HEK293 (cell line): ENCODE measurements around the gene PTPN20.

Source experiments
- CTCF ChIA-PET: fragments of 350-600 bp; formaldehyde crosslinking; extraction: SDS; loops from one replicate; lab custom pipeline; 2021; ENCODE audit warnings: antibody characterized with exemption; lab: Yijun Ruan, JAX
- POLR2A ChIA-PET: fragments of 300-600 bp; formaldehyde crosslinking; extraction: SDS; loops from one replicate; lab custom pipeline; 2020; ENCODE audit warnings: antibody characterized with exemption, inconsistent platforms; lab: Yijun Ruan, JAX
- H3K27ac ChIP-seq: fragments of 200-500 bp; sonication (Bioruptor generic); 2 replicates; pipeline ENCODE4 v1.5.1; 2014; ENCODE audit warnings: low read depth, low read length, control low read depth, inconsistent platforms; ENCODE audit errors: extremely low read depth
- H3K36me3 ChIP-seq, 2 experiments: fragments of 200-500 bp in 1 of 2; sonication (Bioruptor generic) in 1 of 2; 1 replicate in 1 of 2; 2 replicates in 1 of 2; pipeline ENCODE4 v1.5.1; 2014 to 2017; ENCODE audit warnings: inconsistent platforms in 2 of 2, low read length in 2 of 2; ENCODE audit not compliant: control insufficient read depth in 2 of 2, insufficient read depth in 1 of 2
- H3K4me1 ChIP-seq: fragments of 200-500 bp; sonication (Bioruptor generic); 2 replicates; pipeline ENCODE4 v1.5.1; 2014; ENCODE audit warnings: mild to moderate bottlenecking, low read length, inconsistent platforms; ENCODE audit not compliant: control insufficient read depth, insufficient read depth
- H3K4me3 ChIP-seq: 2 replicates; pipeline ENCODE4 v1.5.1; 2011; ENCODE audit warnings: low read depth, mild to moderate bottlenecking, control low read depth, low read length, moderate library complexity
- H3K9me3 ChIP-seq: fragments of 200-500 bp; sonication (Bioruptor generic); 2 replicates; pipeline ENCODE4 v1.5.1; 2014; ENCODE audit warnings: low read depth, low read length, inconsistent platforms; ENCODE audit not compliant: control insufficient read depth, insufficient read depth
- FEZF1 ChIP-seq: fragments of 450-650 bp; formaldehyde crosslinking; IDR thresholded peaks from 2 replicates; pipeline ENCODE4 v1.5.1; 2016; ENCODE audit warnings: missing biosample characterization, missing genetic modification characterization
- HOXC10 ChIP-seq: sonication (generic); formaldehyde crosslinking; IDR thresholded peaks from 2 replicates; pipeline ENCODE4 v1.8.1; 2023; ENCODE audit warnings: mild to moderate bottlenecking, missing genetic modification reagents
- KLF10 ChIP-seq: fragments of 450-650 bp; IDR thresholded peaks from 2 replicates; pipeline ENCODE4 v1.5.1; 2018; ENCODE audit warnings: missing biosample characterization, mild to moderate bottlenecking, missing genetic modification characterization
- KLF17 ChIP-seq: fragments of 450-650 bp; formaldehyde crosslinking; IDR thresholded peaks from 2 replicates; pipeline ENCODE4 v1.5.1; 2016; ENCODE audit warnings: missing biosample characterization, missing genetic modification characterization
- PRDM4 ChIP-seq: fragments of 450-650 bp; formaldehyde crosslinking; IDR thresholded peaks from 2 replicates; pipeline ENCODE4 v1.5.1; 2017; ENCODE audit warnings: missing biosample characterization, missing genetic modification characterization
- YY1 ChIP-seq: fragments of 450-650 bp; formaldehyde crosslinking; IDR thresholded peaks from 2 replicates; pipeline ENCODE4 v1.5.1; 2018; ENCODE audit warnings: missing biosample characterization, missing genetic modification characterization
- ZBTB20 ChIP-seq: fragments of 450-650 bp; formaldehyde crosslinking; IDR thresholded peaks from 2 replicates; pipeline ENCODE4 v1.5.1; 2016; ENCODE audit warnings: missing biosample characterization, missing genetic modification characterization
- ZBTB26 ChIP-seq: fragments of 450-650 bp; formaldehyde crosslinking; optimal IDR thresholded peaks from 2 replicates; pipeline ENCODE3; 2016; ENCODE audit warnings: missing biosample characterization, mild to moderate bottlenecking, missing genetic modification characterization
- ZNF10 ChIP-seq: fragments of 450-650 bp; formaldehyde crosslinking; IDR thresholded peaks from 2 replicates; pipeline ENCODE4 v1.5.1; 2017; ENCODE audit warnings: missing biosample characterization, missing genetic modification characterization
- ZNF23 ChIP-seq: fragments of 450-650 bp; formaldehyde crosslinking; IDR thresholded peaks from 2 replicates; pipeline ENCODE4 v1.5.1; 2016; ENCODE audit warnings: missing biosample characterization, missing genetic modification characterization, borderline replicate concordance
- ZNF280C ChIP-seq: fragments of 450-650 bp; formaldehyde crosslinking; IDR thresholded peaks from 2 replicates; pipeline ENCODE4 v1.5.1; 2016; ENCODE audit warnings: missing biosample characterization, missing genetic modification characterization
- ZNF350 ChIP-seq: fragments of 450-650 bp; formaldehyde crosslinking; IDR thresholded peaks from 2 replicates; pipeline ENCODE4 v1.5.0; 2017; ENCODE audit warnings: missing biosample characterization, mild to moderate bottlenecking, missing genetic modification characterization
- ZNF48 ChIP-seq: fragments of 450-650 bp; formaldehyde crosslinking; IDR thresholded peaks from 2 replicates; pipeline ENCODE4 v1.5.1; 2016; ENCODE audit warnings: missing biosample characterization, missing genetic modification characterization
- ZNF513 ChIP-seq: fragments of 450-650 bp; IDR thresholded peaks from 2 replicates; pipeline ENCODE4 v1.5.1; 2018; ENCODE audit warnings: missing biosample characterization, missing genetic modification characterization
- ZNF518A ChIP-seq: fragments of 450-650 bp; formaldehyde crosslinking; conservative IDR thresholded peaks from 2 replicates; pipeline ENCODE4 v1.5.1; 2016; ENCODE audit warnings: low read depth, missing biosample characterization, missing genetic modification characterization
- ZNF530 ChIP-seq: fragments of 450-650 bp; formaldehyde crosslinking; IDR thresholded peaks from 2 replicates; pipeline ENCODE4 v1.5.1; 2016; ENCODE audit warnings: low read depth, missing biosample characterization, missing genetic modification characterization
- ZNF621 ChIP-seq: fragments of 450-650 bp; formaldehyde crosslinking; IDR thresholded peaks from 2 replicates; pipeline ENCODE4 v1.5.1; 2017; ENCODE audit warnings: missing biosample characterization, missing genetic modification characterization
- ZNF76 ChIP-seq: fragments of 450-650 bp; formaldehyde crosslinking; IDR thresholded peaks from 2 replicates; pipeline ENCODE4; 2016; ENCODE audit warnings: low read depth, missing biosample characterization, missing genetic modification characterization, borderline replicate concordance
- ZNF830 ChIP-seq: fragments of 450-650 bp; IDR thresholded peaks from 2 replicates; pipeline ENCODE4 v1.5.0; 2018; ENCODE audit warnings: missing biosample characterization, missing genetic modification characterization, low read depth, mild to moderate bottlenecking, moderate library complexity
- ZSCAN18 ChIP-seq: fragments of 450-650 bp; formaldehyde crosslinking; IDR thresholded peaks from 2 replicates; pipeline ENCODE4 v1.5.1; 2016; ENCODE audit warnings: missing biosample characterization, missing genetic modification characterization

Gene PTPN20

GRCh38 chr10:47027108-47027783, 116.0 kb downstream of the PTPN20 start:
- no peak overlapping the region for H3K4me3 ChIP-seq
- POLR2A ChIA-PET, result no interaction called here
- TF ChIP-seq KLF10 (tag by site-specific recombination) (no peak), ZNF513 (tag by site-specific recombination) (no peak), HOXC10 (CRISPR knock-in tag) (no peak), YY1 (tag by site-specific recombination) (no peak), ZNF76 (tag by site-specific recombination) (no peak), ZNF830 (tag by site-specific recombination) (no peak), FEZF1 (tag by site-specific recombination) (no peak), ZBTB20 (no peak), ZNF350 (no peak), ZNF23 (tag by site-specific recombination) (no peak), ZBTB26 (no peak), KLF17 (tag by site-specific recombination) (no peak), ZNF10 (no peak), ZNF280C (tag by site-specific recombination) (no peak), ZNF48 (no peak), ZSCAN18 (no peak)
- H3K4me1 ChIP-seq, result no peaks in the 10 kb centered on the region
- H3K27ac ChIP-seq, result no peak overlapping the region
- H3K9me3 ChIP-seq, result no peaks in the 10 kb centered on the region
- no peaks in the 10 kb centered on the region for H3K36me3 ChIP-seq
- CTCF ChIA-PET, result interaction anchor here (1.9 to 4.3 kb wide), 2 partner anchors 284 to 289 kb away, joined by 9 to 83 read pairs; no protein-coding TSS in a partner anchor

GRCh38 chr10:47027784-47028260, 116.6 kb downstream of the PTPN20 start:
- POLR2A ChIA-PET, result no interaction called here
- Histone ChIP-seq H3K9me3 (no peaks in the 10 kb centered on the region), H3K4me1 (no peaks in the 10 kb centered on the region), H3K36me3 (no peaks in the 10 kb centered on the region), H3K4me3 (no peak overlapping the region), H3K27ac (no peak overlapping the region)
- CTCF ChIA-PET, result interaction anchor here (4.3 kb wide), 1 partner anchor 283 kb away, joined by 83 read pairs; no protein-coding TSS in a partner anchor
- no peak for TF ChIP-seq PRDM4 (tag by site-specific recombination)
- TF ChIP-seq ZNF518A (tag by site-specific recombination), result no peak
- no peak for TF ChIP-seq ZNF621
- TF ChIP-seq ZNF530 (tag by site-specific recombination), result no peak
